HG02623 (cell line): ENCODE results near the gene CNN2.
A peak's percentile ranks its signal among the peaks of the same experiment; 100 is the strongest.

Experiments used
- ATAC-seq: cut with Tn5 transposase; IDR thresholded peaks from one replicate; pipeline ENCODE4 v1.9.1; 2021; ENCODE audit warnings: moderate library complexity; ENCODE audit not compliant: unreplicated experiment

CNN2 gene

DNA sequence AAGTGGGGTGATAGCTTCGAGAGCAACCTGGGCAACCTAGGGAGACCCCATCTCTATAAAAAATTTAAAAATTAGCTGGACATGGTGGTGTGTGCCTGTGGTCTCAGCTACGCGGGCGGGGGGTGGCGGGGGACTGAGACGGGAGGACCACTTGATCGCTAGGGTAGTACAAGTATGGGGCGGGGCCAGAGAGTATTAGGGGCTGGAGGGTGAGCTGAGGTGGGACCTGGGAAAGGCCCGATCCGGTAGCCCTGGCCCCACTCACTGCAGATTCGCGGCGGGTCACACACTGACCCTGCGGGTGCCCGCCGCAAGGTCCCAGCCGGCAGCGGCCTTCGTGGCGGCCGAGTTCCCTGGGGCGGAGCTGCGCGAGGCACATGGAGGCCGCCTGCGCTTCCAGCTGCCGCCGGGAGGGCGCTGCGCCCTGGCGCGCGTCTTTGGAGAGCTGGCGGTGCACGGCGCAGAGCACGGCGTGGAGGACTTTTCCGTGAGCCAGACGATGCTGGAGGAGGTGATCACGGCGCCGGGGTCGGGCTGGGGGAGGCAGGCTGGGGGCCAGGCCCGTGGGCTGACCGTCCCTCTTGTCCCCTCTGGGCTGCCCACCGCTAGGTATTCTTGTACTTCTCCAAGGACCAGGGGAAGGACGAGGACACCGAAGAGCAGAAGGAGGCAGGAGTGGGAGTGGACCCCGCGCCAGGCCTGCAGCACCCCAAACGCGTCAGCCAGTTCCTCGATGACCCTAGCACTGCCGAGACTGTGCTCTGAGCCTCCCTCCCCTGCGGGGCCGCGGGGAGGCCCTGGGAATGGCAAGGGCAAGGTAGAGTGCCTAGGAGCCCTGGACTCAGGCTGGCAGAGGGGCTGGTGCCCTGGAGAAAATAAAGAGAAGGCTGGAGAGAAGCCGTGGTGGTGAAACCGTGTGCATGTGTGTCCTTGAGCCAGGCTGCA, 38.5 kb downstream of the CNN2 start:
- ATAC-seq, result no peak

DNA sequence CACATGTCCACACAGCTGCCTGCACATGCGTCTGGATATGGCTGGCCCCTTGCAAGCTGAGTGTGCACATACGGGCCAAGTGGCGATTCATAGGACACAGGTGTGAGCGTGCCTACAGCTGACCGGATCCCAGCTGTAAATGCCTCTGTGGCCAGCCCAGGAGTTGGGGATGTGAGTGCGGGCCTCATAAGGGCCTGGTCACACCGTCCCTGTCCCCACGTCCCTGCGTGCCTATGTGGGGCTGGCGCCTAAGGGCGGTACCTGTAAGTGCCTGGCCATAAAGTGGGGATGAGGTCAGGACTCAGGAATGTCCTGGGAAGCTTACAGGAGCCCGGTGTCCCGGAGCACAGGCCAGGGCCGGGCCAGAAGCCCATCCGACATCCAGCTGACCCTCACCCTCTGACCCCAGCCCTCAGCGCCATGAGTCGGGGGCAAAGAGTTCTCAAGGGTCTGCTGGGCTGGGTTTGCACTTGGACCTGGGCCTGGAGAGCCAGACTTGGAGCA, 39.2 kb downstream of the CNN2 start:
- ATAC-seq, result no peak

DNA sequence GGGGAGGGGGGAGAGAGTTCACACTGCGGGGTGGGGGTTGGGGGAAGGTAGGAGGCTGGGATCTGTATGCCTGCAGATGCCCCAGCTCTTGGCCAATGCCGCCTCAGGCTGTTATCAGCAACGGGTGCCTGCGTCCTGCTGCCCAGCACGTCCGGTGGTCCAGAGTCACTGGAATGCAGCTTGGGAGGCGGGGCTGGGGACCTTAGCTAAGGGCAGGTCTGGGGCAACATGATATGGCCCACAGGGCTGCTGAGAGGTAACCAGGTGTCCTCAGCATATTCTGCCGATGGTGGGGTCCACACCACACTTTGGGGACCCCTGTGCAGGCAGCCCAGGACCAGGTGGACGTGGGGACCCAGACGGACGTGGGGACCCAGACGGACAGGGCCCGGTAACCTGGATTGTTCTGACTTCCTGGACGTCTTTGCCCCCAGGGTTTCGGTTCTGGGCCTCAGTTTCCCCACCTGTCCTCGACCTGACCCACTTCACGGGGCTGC, 39.9 kb downstream of the CNN2 start:
- ATAC-seq, result no peak

DNA sequence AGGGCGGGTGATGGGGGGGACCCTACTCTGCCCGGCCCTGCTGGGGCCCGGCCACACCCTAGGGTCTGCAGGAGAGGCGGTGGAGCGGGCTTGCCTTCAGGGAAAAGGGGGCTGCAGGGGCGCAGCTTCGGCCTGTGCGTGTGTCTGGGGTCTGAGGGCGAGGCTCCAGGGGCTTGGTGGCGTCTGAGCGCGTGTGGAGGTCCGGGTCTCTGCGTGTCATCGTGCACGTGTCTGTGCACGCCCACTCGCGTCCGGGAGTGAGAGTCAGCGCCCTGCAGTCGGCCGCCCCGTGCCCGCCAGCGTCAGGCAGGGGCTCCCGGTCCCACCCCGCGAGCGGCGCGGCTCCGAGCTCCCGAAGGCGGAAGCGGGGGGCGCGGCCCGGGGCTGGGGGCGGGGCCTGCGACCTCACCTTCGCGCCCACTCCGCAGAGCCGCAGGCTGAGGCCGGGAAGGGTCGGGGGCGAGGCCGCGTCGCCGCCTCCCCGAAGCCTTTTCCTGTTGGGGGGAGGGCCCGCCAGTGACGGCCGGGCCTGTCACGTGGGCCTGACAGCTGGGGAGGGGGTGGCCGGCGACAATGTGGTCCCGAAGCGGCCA, 40.4 kb downstream of the CNN2 start, which contains the start of gene ARHGAP45:
Gene ARHGAP45 (plus strand): TSS at position 420 of the 593 bp plus-strand sequence. CDS start 239 bp downstream, outside the sequence.
- peak; percentile 37 for ATAC-seq

DNA sequence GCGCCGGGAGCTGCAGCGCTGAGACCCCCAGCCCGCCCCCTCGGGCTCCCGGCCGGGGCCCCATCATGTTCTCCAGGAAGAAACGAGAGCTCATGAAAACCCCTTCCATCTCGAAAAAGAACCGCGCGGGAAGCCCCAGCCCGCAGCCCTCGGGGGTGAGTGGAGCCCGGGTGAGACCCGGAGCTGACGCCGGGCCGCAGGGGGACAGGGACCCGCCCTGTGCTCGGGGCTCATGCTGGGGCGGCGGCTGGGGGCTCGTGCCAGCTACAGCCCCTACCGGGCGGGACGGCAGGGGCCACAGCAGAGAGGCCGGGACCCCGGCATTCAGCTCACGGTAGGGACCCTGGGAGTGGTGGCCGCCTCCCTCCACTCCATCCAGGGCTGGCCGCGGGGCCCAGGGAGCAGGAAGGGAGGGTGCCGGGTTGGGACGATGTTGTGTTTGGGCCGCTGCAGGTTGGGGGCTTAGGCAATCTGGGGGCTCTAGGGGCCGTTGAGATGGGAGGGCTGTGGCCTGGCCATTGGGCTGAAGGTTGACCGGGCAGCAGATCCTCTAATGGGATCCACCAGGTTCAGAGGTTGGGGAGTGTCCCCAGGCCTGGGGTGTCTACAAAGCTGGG, 41.0 kb downstream of the CNN2 start:
- no peak for ATAC-seq

DNA sequence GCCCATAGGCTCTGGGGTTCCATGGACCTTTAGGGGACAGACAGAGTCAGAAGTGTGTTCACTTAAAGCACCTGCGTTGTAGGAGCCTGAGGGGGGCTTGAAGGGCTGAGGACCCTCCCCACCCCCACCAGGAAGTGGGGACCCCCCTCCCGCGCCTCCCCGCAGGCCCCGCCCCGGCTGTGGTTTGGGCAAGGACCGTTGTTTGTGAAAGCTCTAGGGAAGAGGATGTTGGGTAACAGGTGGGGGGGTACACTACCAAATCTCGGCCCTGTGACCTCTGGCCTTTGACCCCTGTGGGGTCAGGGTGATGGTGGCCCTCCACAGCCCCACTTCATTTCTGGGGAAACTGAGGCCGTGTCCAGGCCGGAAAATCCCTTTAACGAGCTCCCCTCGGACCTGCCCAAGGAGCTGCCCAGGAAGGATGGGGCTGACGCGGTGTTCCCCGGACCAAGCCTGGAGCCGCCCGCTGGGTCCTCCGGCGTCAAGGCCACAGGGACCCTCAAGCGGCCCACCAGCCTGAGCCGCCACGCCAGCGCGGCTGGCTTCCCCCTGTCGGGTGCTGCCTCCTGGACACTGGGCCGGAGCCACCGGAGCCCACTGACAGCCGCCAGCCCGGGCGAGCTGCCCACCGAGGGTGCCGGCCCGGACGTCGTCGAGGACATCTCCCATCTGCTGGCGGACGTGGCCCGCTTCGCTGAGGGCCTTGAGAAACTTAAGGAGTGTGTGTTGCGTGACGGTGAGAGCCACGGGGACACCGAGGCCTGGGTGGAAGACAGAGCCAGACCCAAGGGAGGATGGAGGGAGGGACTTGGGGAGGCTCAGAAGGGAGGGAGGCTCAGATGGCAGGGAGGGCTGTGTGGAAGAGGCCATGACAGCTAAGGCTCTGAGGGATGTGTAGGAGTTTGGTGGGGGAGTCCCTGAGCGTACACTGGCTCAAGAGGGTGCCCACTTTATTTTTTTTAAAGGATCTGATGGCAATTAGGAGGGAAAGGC, 41.9 kb downstream of the CNN2 start:
- ATAC-seq, result no peak

DNA sequence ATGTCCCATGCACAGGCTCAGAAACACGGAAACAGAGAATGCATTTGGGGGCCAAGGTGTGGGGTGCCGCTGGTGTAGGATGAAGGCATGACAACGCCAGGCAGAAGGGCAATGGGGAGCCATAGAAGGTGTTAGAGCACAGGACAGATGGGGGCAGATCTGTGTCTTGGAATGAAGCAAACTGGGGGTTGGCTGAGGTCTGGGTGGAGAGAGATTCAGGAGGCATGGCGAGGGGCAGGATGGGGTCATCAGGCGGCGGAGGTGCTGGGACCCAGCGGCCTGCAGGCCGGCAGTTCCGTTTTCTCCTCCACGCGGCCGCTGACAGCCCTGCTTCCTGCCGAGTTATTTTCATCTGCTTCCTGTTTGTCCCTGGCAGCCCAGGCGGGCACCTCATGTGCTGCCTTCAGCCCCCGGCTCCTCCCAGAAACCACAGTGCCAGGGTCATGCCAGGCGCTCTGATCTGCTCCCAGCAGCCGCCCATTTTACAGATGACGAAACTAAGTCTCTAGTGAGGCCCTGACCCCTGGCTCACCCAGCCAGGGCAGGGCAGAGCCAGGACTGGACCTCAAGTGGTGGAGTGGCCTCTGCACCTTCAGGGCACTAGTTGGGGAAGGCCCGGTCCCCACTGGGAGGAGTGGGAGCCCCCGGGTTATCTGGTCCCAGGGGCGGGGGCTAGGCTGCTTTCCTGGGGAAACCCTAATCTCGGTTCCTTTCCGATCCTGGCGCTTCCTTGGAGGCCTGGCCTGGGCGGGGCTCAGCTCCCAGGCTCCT, 42.8 kb downstream of the CNN2 start:
- ATAC-seq, result no peak

DNA sequence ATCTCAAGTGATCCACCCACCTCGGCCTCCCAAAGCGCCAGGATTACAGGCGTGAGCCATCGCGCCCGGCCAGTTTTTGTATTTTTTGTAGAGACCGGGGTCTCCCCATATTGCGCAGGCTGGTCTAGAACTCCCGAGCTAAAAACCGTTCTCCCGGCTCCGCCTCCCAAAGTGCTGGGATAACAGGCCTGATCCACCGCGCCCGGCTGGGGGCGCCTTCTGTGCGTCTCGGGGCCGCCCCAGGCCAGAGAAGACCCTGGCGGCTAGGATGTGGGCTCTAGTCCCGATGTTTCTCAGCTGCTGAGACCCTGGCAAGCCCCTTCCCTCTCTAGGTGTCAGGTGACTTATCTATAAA, 44.1 kb downstream of the CNN2 start:
- ATAC-seq, result no peak

DNA sequence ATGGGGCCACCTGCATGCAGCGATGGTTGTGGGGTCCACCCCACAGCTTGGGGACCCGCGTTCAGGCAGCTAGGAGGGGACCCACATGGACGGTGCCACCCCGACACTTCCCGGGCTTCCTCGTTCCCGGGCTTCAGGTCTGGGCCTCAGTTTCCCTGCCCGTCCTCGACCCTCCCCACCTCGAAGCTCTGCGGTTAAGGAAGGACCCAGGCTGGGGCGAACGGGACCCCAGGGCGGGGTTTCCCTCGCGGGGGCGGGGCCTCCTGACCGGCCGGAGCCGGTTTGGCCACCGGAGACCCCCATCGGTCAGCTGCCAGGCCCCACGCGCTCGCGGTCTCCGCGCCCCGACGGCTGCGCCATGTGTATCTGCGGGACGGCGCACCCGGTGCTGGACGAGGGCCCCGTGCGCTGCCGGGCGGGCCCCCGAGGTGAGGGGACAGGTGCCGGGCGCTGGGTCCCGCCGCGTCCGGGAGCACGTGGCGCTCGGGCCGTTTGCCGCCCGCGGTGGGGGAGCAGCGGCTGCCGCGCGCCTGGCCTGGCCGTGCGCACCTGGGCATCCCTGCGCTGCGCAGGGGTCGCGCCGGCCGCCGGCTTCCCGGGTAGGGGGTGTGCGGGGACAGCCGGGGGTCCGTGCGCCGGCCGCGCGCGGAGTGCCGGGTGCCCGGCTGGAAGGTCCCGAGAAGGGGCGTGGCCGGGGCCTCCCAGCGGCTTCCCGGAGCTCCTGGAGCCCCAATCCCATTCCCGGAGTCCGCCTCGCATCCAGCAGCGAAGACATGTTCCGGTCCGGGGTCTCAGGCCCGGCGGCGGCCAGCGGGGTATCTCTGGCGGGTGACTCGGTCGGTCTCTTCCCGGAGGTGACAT, 44.8 kb downstream of the CNN2 start:
- ATAC-seq, result no peak

DNA sequence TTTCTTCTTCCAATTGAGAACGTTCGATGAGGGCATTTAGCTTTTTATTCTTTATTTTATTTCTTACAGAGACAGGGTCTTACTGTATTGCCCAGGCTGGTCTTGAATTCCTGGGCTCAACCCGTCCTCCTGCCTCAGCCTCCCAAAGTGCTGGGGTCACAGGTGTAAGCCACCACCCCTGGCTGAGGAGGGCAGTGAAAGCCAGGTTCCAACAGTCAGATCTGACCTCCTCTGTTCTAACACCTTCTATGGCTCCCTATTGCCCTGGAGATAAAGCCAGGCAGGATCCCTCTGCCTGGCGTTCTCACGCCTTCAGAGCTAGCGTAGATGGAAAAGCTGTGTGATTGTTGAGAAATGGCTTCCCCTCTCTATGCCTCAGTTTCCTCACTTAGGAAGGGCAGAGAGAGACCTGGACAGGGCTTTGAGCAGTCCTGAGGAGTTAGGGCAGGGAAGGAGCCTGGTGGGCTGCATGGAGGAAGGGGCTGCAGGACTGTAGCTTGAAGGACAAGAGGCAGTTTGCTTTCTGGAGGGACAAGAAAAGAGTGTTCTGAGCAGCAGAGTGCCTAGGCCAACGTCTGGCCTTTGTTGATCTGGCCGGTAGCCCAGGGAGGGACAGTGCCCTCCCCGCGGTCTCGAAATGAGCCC, 46.1 kb downstream of the CNN2 start:
- no peak for ATAC-seq

DNA sequence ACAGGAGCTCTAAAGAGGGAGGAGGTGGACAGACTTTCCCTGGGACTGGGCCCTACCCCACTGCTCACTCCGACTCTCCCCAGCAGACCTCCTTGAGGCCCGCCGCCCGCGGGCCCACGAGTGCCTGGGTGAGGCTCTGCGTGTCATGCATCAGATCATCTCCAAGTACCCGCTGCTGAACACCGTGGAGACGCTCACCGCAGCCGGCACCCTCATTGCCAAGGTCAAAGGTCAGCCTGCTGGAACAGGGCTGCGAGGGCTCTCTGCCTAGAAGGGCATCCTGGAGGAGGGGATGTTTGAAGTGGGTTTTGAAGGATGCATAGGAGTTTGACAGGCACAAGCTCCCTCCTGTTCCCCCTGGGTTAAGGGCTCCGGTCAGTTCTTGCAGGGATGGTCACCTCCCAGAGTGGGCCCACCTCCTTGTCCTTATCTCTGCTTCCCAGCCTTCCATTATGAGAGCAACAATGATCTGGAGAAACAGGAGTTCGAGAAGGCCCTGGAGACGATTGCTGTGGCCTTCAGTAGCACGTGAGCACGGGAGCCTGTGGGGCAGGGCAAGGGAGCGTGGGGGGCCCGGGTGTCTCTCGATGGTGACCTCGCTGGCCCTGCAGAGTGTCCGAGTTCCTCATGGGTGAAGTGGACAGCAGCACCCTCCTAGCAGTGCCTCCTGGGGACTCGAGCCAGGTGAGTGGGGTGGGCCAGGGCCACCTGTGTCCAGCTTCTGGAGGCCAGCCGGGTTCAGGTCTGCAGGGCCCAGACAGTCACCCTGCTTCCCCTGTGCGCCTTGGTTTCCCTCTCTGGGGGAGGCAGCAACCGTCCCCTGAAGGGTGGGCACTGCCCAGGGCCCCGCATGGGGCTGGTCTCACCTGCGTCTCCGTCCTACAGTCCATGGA, 46.9 kb downstream of the CNN2 start:
- no peak for ATAC-seq

DNA sequence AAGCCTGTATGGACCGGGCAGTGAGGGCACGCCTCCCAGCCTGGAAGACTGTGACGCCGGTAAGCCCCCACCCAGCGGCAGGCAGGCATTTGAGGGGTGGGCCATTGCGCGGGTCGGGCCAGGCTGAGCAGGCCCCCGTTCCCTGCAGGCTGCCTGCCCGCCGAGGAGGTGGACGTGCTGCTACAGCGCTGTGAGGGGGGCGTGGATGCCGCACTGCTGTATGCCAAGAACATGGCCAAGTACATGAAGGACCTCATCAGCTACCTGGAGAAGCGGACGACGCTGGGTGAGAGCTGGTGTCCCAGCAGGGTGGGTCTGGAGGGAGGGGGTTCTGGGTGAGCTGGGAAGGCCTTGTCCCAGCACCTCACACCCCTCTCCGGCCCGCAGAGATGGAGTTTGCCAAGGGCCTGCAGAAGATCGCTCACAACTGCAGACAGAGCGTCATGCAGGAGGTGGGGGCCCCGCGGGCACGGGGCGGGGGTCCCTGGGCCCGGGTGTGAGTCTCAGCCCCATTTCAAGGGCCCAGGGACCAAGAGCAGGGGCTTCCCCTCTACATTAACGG, 47.6 kb downstream of the CNN2 start:
- ATAC-seq, result no peak

DNA sequence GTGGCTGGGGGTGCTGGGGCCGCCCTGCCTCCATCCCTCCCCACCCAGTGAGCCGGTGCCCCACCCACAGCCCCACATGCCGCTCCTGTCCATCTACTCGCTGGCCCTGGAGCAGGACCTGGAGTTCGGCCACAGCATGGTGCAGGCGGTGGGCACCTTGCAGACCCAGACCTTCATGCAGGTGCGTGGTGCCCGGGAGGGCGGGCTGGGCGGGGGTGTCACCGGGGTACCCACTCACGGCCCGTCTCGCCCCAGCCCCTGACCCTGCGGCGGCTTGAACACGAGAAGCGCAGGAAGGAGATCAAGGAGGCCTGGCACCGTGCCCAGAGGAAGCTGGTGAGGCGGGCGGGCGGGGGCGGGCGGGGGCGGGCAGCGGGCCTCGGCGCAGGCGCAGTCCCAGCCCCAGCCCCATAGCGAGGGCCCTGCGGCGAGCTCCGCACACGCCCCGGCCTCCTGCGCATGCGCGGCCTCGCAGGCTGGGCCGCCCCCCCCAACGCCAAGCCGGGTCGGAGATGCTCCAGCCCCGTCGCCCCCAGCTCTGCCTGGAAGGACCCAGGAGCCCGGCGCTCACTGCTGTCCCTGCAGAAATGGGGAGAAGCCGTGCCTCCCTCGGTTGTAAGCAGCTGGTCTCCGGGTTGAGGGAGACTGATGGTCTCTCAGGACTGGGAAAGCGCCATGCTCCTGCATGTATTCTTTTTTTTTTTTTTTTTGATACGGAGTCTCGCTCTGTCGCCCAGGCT, 48.3 kb downstream of the CNN2 start:
- no peak for ATAC-seq

DNA sequence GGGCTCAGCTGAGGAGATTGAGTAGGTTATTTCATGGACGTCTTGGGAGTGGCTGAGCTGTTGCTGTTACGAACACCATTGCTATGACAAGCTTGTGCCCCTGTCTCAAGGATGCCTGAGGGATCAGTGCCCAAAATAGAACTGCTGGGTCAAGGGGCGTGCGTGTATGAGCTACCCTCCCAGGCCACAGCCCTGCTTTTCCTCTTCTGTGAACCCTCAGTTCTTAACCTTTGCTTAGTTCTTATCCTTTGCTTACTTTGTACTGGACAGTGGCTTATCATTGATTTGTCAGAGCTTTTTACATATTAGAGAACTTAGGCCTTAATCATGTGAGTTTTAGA, 49.6 kb downstream of the CNN2 start:
- no peak for ATAC-seq

DNA sequence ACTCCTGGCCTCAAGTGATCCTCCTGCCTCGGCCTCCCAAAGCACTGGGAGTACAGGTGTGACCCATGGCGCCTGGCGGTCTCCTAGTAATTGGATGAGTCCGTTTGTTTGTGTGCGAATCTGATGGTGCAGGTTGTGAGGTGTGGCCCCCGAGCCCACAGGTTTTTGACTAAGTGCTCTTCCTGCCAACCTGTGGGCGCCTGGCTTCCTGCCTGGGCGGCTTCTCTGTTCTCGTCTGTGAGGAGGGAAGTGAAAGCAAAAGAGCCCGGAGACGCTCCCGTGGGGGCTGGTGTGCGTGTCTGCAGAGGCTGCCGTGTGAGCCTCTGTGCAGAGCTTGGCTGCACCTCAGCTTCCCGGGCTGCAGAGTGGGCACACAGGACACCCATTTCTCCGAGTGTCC, 50.5 kb downstream of the CNN2 start:
- ATAC-seq, result peak; percentile 54

DNA sequence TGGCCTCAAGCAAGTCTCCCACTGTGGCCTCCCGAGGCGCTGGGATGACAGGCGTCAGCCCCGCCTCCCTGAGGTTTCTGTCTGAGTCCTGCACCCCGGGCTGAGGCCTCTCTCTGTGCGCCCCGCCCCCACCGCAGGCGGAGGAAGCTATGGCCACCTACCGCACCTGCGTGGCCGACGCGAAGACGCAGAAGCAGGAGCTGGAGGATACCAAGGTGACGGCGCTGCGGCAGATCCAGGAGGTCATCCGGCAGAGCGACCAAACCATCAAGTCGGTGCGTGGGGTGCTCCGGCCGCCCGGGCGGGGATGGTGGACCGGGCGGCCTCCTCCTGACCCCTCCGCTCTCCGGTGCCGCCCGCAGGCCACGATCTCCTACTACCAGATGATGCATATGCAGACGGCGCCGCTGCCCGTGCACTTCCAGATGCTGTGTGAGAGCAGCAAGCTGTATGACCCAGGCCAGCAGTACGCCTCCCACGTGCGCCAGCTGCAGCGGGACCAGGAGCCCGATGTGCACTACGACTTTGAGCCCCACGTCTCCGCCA, 53.2 kb downstream of the CNN2 start:
- no peak for ATAC-seq
